GM19455 (cell line): Measurements from ENCODE around the gene GALP.
"Not testable (repeated sequence)": the region's sequence is repeated elsewhere in the genome, so short reads cannot be mapped to it uniquely, and the experiment has no call there.

Experiments used
- ATAC-seq: cut with Tn5 transposase; IDR thresholded peaks from one replicate; pipeline ENCODE4 v1.9.1; 2021; ENCODE audit not compliant: unreplicated experiment

The GALP gene

GRCh38 chr19:56177564-56178243 is 1.9 kb downstream of the GALP start:
- ATAC-seq, result no peak

GRCh38 chr19:56189785-56190184 is 14.0 kb downstream of the GALP start:
- ATAC-seq, result no peak

- ATAC-seq, result no peak
These were observed 15.3 kb downstream of the GALP start for GRCh38 chr19:56191115-56191514.

- no peak for ATAC-seq
These were observed 15.9 kb downstream of the GALP start for GRCh38 chr19:56191711-56192110.

GRCh38 chr19:56193981-56194640 is 18.3 kb downstream of the GALP start:
- no peak for ATAC-seq

- not testable (repeated sequence) for ATAC-seq
These were observed 21.8 kb downstream of the GALP start, which contains the start of gene ZSCAN5B for GRCh38 chr19:56197646-56198045. TSS of gene ZSCAN5B (minus strand) at chr19:56197783. CDS start at chr19:56193052, 4,731 bp downstream.

GRCh38 chr19:56199687-56200086 is 23.9 kb downstream of the GALP start:
- no peak for ATAC-seq

GRCh38 chr19:56201973-56202372 is 26.2 kb downstream of the GALP start, which contains the start of gene ZSCAN5C:
TSS of gene ZSCAN5C (plus strand) at chr19:56202273. CDS start at chr19:56205914, 3,641 bp downstream.
- no peak for ATAC-seq

GRCh38 chr19:56207581-56207980 is 31.8 kb downstream of the GALP start:
- not testable (repeated sequence) for ATAC-seq

- ATAC-seq, result no peak
These were observed 33.3 kb downstream of the GALP start for GRCh38 chr19:56209091-56209490.

- not testable (repeated sequence) for ATAC-seq
These were observed 34.2 kb downstream of the GALP start for GRCh38 chr19:56210036-56210435.

GRCh38 chr19:56211718-56212117 is 35.9 kb downstream of the GALP start:
- no peak for ATAC-seq

- no peak for ATAC-seq
These were observed 41.5 kb downstream of the GALP start for GRCh38 chr19:56217039-56217949.

- ATAC-seq, result no peak
These were observed 43.2 kb downstream of the GALP start for GRCh38 chr19:56218961-56219360.

- not testable (repeated sequence) for ATAC-seq
These were observed 45.6 kb downstream of the GALP start for GRCh38 chr19:56221442-56221841.

- ATAC-seq, result no peak
These were observed 46.0 kb downstream of the GALP start for GRCh38 chr19:56221851-56222250.

- no peak for ATAC-seq
These were observed 47.1 kb downstream of the GALP start for GRCh38 chr19:56222901-56223300.

- no peak for ATAC-seq
These were observed 47.7 kb downstream of the GALP start for GRCh38 chr19:56223481-56223880.
